GM19035 (cell line): ENCODE results near the gene MNDA.
"Not testable (repeated sequence)": the region's sequence is repeated elsewhere in the genome, so short reads cannot be mapped to it uniquely, and the experiment has no call there.

Experiments used
- ATAC-seq: cut with Tn5 transposase; IDR thresholded peaks from one replicate; pipeline ENCODE4 v1.9.1; 2021; ENCODE audit not compliant: unreplicated experiment

MNDA gene

DNA sequence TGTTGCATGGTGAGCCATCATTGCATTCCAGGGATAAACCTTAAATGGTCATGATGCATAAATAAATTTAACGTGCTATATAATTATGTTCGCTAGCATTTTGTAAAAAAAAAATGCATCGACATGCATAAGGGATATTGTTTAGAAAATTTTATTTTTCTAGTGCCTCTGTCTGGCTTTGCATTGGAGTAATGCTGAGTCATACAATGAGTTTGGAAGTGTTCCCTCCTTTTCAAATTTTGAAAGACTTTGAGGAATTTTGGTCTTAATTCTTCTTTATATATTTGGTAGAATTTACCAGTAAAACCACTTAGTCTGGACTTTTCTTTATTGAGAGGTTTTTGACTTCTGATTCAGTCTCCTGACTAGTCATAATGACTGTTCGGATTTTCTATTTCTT, 4.9 kb downstream of the MNDA start:
- no peak for ATAC-seq

DNA sequence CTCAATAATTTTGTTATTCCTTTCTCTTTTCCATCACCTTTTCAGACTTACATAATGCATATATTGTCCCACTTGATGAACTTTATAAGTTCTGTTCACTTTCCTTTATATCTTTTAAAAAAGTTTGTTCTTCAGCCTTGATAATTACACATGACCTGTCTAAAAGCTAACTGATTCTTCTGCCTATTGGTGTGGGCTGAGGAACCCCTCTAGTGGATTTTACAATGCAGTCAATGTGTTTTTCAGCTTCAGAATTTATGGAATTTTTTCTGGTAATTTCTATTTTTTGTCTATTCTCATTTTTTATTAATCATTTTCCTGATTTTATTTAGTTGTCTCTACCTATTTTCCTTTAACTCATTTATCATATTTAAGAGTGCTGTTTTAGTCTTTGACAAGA, 7.5 kb downstream of the MNDA start:
- ATAC-seq, result no peak

DNA sequence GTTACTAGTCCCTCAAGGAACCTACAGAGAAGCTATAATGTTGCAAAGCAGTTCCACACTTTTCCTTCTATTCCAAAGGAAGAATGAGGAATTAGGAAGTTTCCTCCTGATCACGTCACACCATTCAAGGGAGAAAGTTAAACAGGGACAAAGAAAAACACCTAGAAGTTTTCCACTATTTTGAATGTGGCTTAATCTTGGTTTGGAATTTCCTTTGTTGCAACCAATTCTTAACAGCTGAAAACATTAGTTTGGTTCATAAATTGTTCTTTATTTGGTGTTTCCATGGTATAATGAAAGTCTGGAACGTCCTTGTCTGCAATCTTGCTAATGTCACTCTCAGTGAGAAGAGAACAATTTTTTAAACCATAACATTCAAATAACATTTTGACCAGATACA, 8.4 kb downstream of the MNDA start:
- ATAC-seq, result no peak

DNA sequence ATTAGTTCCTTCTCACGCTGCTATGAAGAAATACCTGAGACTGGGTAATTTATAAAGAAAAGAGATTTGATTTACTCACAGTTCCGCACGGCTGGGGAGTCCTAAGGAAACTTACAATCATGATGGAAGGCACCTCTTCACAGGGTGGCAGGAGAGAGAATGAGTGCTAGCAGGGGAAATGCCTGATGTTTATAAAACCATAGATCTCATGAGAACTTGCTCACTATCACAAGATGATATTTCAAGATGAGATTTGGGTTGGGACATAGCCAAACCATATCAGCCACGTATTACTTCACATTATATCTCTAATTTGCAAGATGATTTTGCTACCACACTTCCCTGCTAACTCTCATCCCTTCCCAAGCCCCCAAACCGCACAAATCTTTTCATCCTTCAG, 9.1 kb downstream of the MNDA start:
- no peak for ATAC-seq

DNA sequence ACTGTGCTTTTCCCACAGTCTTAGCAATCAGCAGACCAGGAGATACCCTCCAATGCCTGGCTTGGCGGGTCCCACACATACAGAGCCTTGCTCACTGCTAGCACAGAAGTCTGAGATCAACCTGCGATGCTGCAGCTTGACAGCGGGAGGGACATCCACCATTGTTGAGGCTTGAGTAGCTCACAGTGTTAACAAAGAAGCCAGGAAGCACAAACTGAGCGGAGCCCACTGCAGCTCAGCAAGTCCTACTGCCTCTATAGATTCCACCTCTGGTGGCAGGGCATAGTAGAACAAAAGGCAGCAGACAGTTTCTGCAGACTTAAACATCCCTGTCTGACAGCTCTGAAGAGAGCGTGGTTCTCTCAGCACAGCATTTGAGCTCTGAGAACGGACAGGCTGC, 33.4 kb downstream of the MNDA start:
- no peak for ATAC-seq

DNA sequence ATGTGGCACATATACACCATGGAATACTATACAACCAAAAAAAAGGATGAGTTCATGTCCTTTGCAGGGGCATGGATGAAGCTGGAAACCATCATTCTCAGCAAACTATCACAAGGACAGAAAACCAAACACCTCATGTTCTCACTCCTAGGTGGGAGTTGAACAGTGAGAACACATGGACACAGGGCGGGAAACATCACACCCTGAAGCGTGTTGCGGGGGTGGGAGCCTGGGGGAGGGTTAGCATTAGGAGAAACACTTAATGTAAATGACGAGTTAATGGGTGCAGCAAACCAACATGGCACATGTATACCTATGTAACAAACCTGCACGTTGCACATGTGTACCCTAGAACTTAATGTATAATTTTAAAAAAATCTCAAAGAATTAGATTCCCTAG, 39.3 kb downstream of the MNDA start:
- not testable (repeated sequence) for ATAC-seq

DNA sequence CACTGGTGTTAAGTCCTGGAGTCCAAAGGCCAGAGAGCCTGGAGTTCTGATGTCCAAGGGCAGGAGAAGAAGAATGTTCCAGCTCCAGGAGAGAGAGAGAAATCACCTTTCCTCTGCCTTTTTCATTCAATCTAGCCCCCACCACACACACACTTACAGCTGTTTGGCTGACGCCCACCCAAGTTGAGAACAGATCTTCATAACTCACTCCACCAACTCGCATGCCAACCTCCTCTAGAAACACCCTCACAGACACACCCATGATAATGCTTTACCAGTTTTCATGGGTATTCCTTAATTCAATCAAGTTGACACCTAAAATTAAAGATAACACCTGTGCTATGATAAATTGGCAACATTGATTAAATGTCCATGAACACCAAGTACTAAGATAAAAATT, 42.0 kb downstream of the MNDA start:
- ATAC-seq, result no peak

DNA sequence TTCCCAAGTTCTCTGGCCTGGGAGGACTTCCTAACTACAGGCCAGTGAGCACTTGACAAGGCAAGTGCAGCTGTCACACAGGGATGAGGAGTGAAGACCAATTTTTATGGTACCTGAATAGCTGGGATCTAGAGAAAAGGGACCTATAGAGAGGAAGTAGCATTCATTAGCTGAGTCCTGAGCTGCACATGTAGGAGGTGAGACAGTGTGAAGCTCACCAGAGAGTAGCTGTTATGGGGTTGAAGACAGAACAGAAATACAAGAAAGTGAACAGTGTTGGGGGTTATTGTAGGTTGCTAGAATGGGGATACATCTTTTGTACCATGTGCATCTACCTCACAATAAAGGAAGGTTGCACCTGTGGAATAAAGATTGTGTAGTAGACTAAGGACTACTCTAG, 62.5 kb downstream of the MNDA start:
- no peak for ATAC-seq

DNA sequence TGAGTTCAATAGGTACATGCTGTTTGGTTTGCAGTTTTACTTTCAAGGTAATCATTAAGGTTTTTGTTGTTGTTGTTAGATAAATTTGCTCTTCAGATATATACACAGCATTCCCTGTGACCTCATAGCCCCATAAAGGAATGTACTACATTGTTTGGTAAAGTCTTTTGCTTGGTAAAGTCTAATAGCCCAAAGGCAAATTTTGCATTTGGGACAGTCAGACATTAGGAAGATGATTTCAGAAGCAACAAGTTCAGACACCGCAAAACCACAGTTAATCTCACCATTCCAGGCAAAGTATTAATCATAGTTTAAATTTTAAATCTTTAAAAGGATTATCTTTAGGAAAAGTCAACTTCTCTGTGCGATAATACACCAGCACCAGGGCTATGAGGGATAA, 67.6 kb downstream of the MNDA start:
- no peak for ATAC-seq
